HepG2 (cell line): ENCODE data around the gene HACD2. TPM values are rescaled to one million over a fixed set of nuclear protein-coding genes. Genes with fewer than 3 reads are reported as not detected.

Source experiments
- ARID2 ChIP-seq: sonication (generic); formaldehyde crosslinking; IDR thresholded peaks from 2 replicates; pipeline ENCODE4 v1.8.1; 2022; ENCODE audit warnings: mild to moderate bottlenecking, missing genetic modification reagents, borderline replicate concordance
- ETV5 ChIP-seq: IDR thresholded peaks from 2 replicates; pipeline ENCODE4 v1.6.1; 2018; ENCODE audit warnings: missing biosample characterization, missing genetic modification reagents, inconsistent platforms, borderline replicate concordance
- HDAC6 ChIP-seq: fragments of 200-600 bp; sonication (generic); IDR thresholded peaks from 2 replicates; pipeline ENCODE4 v1.7.0; 2017; ENCODE audit warnings: mild to moderate bottlenecking, antibody characterized with exemption, low read length, low read depth
- MAFK ChIP-seq, 2 experiments: IDR thresholded peaks in 1 of 2; conservative IDR thresholded peaks in 1 of 2; 2 replicates each; pipeline ENCODE4 v1.6.1; 2011; ENCODE audit warnings: improper control_type of control experiment in 2 of 2, low read length in 2 of 2
- NR1H2 ChIP-seq: sonication (generic); formaldehyde crosslinking; IDR thresholded peaks from 2 replicates; pipeline ENCODE4 v1.8.1; 2022; ENCODE audit warnings: low read depth, missing genetic modification reagents, borderline replicate concordance
- NR3C1 ChIP-seq: sonication (generic); formaldehyde crosslinking; IDR thresholded peaks from 2 replicates; pipeline ENCODE4 v1.4.0; 2020; ENCODE audit warnings: missing genetic modification reagents
- POGZ ChIP-seq: sonication (generic); formaldehyde crosslinking; IDR thresholded peaks from 2 replicates; pipeline ENCODE4 v1.4.0; 2020; ENCODE audit warnings: mild to moderate bottlenecking, missing genetic modification reagents
- SP1 ChIP-seq, 2 experiments: fragments of 450-650 bp in 1 of 2; sonication (generic) in 1 of 2; formaldehyde crosslinking in 1 of 2; IDR thresholded peaks; 2 replicates each; pipeline versions ENCODE4 v1.4.0 to v1.6.1; 2016 to 2020; ENCODE audit warnings: missing genetic modification reagents in 1 of 2
- SRSF9 ChIP-seq: fragments of 200-400 bp; formaldehyde crosslinking; IDR thresholded peaks from 2 replicates; pipeline ENCODE4 v1.6.1; 2018; ENCODE audit warnings: borderline replicate concordance, mild to moderate bottlenecking, low read depth, low read length; ENCODE audit not compliant: insufficient read depth, poor library complexity, severe bottlenecking
- TARDBP ChIP-seq: sonication (generic); formaldehyde crosslinking; IDR thresholded peaks from 2 replicates; pipeline ENCODE4 v1.8.0; 2022; ENCODE audit warnings: mild to moderate bottlenecking, missing genetic modification reagents
- ZC3H4 ChIP-seq: sonication (generic); formaldehyde crosslinking; IDR thresholded peaks from 2 replicates; pipeline ENCODE4 v1.4.0; 2020; ENCODE audit warnings: missing genetic modification reagents, borderline replicate concordance
- ZNF33B ChIP-seq: sonication (generic); formaldehyde crosslinking; IDR thresholded peaks from 2 replicates; pipeline ENCODE4 v1.5.1; 2020; ENCODE audit warnings: mild to moderate bottlenecking, missing genetic modification reagents
- ZNF552 ChIP-seq: sonication (generic); formaldehyde crosslinking; IDR thresholded peaks from 2 replicates; pipeline ENCODE4 v1.9.0; 2022; ENCODE audit warnings: missing genetic modification reagents, mild to moderate bottlenecking, borderline replicate concordance
- ZNF761 ChIP-seq: sonication (generic); formaldehyde crosslinking; conservative IDR thresholded peaks from 2 replicates; pipeline ENCODE4 v1.4.0; 2020; ENCODE audit warnings: mild to moderate bottlenecking, missing genetic modification reagents
- ZSCAN30 ChIP-seq: sonication (generic); formaldehyde crosslinking; IDR thresholded peaks from 2 replicates; pipeline ENCODE4 v1.5.0; 2020; ENCODE audit warnings: mild to moderate bottlenecking, missing genetic modification reagents
- polyA plus RNA-seq, 8 experiments: library from polyadenylated mRNA; depleted of rRNA in 3 of 8; stranded (reverse) in 7 of 8; unstranded in 1 of 8; fragments of >200 nt; fragmentation: Illumina TruSeq in 4 of 8; extraction: Trizol in 4 of 8; gene quantifications; 2 replicates each; pipeline versions ENCODE4 v1.2.1 to v1.2.3, GENCODE V29; 2011 to 2016; ENCODE audit warnings: low read depth in 4 of 8, missing spikeins in 1 of 8, mixed read lengths in 1 of 8; ENCODE audit not compliant: insufficient read depth in 1 of 8
- total RNA-seq, 5 experiments: library from RNA; depleted of rRNA; stranded (reverse); fragments of >200 nt; fragmentation: Illumina TruSeq; extraction: Trizol; gene quantifications; 2 replicates each; pipeline ENCODE4 v1.2.3, GENCODE V29; 2016; ENCODE audit warnings: low read depth in 1 of 5
- TF ChIP-seq, protein P1 (sequence below): sonication (generic); formaldehyde crosslinking; IDR thresholded peaks from 2 replicates; pipeline ENCODE4 v1.5.0; 2020; ENCODE audit warnings: mild to moderate bottlenecking, missing genetic modification reagents
- TF ChIP-seq, protein P2 (sequence below): sonication (generic); formaldehyde crosslinking; IDR thresholded peaks from 2 replicates; pipeline ENCODE4 v1.8.1; 2023; ENCODE audit warnings: mild to moderate bottlenecking, missing genetic modification reagents
- TF ChIP-seq, protein P3 (sequence below): sonication (generic); formaldehyde crosslinking; IDR thresholded peaks from 2 replicates; pipeline ENCODE4 v1.5.0; 2020; ENCODE audit warnings: mild to moderate bottlenecking, missing genetic modification reagents
- TF ChIP-seq, protein P4 (sequence below): sonication (generic); formaldehyde crosslinking; IDR thresholded peaks from 2 replicates; pipeline ENCODE4 v1.4.0; 2020; ENCODE audit warnings: missing genetic modification reagents
- TF ChIP-seq, protein P5 (sequence below), 2 experiments: fragments of 450-650 bp in 1 of 2; sonication (generic) in 1 of 2; formaldehyde crosslinking; IDR thresholded peaks; 2 replicates each; pipeline versions ENCODE4 v1.5.0 to v1.8.0; 2020 to 2022; ENCODE audit warnings: mild to moderate bottlenecking in 1 of 2, missing genetic modification reagents in 1 of 2

HACD2 gene
- total and polyA plus RNA-seq, 2 of the 13 experiments (the other 11 are each of a cell fraction or from before 2014, with no cell fraction given): 47.0 to 50.4 TPM

DNA sequence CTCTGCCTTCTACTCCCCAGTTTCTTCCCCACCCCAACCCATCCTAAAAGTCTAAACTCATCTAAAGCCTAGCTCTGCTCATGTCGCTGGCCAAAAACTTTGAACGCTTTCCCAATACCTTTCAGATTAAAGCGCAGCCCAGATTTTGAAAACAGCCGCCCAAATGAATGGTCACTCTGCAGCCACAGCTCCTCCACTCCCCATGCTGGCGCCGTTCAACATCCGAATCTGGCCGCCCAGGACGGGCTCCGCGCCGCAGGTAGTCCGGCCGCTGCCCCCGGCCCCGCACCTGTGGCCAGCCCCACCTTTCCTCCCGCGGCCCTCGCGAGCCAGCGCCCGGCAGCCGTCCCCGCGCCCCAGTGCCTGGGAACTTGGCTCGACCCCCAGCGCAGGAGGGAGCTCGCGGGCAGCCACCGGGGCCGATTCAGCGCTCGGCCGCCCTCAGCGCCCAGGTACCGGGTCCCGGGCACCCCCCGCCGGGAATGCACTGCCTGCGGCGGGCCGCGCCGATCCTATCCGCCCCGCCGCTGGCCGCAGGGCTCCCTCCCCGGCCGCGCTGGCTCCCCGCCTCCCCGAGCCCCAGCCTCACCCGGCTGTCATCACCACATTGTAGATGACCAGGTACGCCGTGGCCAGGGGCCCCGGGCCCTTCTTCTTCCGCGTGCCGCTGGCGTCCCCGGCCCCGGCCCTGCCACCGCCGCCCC lies 417 bp downstream of the HACD2 start (continued):
- TF ChIP-seq, protein P1, sequence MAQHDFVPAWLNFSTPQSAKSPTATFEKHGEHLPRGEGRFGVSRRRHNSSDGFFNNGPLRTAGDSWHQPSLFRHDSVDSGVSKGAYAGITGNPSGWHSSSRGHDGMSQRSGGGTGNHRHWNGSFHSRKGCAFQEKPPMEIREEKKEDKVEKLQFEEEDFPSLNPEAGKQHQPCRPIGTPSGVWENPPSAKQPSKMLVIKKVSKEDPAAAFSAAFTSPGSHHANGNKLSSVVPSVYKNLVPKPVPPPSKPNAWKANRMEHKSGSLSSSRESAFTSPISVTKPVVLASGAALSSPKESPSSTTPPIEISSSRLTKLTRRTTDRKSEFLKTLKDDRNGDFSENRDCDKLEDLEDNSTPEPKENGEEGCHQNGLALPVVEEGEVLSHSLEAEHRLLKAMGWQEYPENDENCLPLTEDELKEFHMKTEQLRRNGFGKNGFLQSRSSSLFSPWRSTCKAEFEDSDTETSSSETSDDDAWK (CRISPR knock-in tag): no peak
- TF ChIP-seq TARDBP (CRISPR knock-in tag) (no peak), SP1 (IDR thresholded peaks at IDR 0.05) (no peak), SP1 (CRISPR knock-in tag; IDR thresholded peaks at IDR 0.05) (no peak), ZNF552 (CRISPR knock-in tag) (no peak), ZC3H4 (CRISPR knock-in tag) (no peak), ZNF761 (CRISPR knock-in tag) (no peak), NR3C1 (CRISPR knock-in tag) (no peak), ZSCAN30 (CRISPR knock-in tag) (no peak), SRSF9 (no peak), ARID2 (CRISPR knock-in tag) (0 out of 2 replicates have a peak, but pooled peaks have one; percentile 81), POGZ (CRISPR knock-in tag) (no peak), ETV5 (CRISPR knock-in tag) (no peak), ZNF33B (CRISPR knock-in tag) (0 out of 2 replicates have a peak, but pooled peaks have one; percentile 13), MAFK (conservative IDR thresholded peaks at IDR 0.05 in 1 of 2, IDR thresholded peaks at IDR 0.05 in 1 of 2; ENCODE audit: low read length in 2 of 2) (no peak), NR1H2 (CRISPR knock-in tag) (no peak), HDAC6 (no peak)
- TF ChIP-seq, protein P2, sequence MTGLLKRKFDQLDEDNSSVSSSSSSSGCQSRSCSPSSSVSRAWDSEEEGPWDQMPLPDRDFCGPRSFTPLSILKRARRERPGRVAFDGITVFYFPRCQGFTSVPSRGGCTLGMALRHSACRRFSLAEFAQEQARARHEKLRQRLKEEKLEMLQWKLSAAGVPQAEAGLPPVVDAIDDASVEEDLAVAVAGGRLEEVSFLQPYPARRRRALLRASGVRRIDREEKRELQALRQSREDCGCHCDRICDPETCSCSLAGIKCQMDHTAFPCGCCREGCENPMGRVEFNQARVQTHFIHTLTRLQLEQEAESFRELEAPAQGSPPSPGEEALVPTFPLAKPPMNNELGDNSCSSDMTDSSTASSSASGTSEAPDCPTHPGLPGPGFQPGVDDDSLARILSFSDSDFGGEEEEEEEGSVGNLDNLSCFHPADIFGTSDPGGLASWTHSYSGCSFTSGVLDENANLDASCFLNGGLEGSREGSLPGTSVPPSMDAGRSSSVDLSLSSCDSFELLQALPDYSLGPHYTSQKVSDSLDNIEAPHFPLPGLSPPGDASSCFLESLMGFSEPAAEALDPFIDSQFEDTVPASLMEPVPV (CRISPR knock-in tag): no peak
- TF ChIP-seq, protein P3, sequence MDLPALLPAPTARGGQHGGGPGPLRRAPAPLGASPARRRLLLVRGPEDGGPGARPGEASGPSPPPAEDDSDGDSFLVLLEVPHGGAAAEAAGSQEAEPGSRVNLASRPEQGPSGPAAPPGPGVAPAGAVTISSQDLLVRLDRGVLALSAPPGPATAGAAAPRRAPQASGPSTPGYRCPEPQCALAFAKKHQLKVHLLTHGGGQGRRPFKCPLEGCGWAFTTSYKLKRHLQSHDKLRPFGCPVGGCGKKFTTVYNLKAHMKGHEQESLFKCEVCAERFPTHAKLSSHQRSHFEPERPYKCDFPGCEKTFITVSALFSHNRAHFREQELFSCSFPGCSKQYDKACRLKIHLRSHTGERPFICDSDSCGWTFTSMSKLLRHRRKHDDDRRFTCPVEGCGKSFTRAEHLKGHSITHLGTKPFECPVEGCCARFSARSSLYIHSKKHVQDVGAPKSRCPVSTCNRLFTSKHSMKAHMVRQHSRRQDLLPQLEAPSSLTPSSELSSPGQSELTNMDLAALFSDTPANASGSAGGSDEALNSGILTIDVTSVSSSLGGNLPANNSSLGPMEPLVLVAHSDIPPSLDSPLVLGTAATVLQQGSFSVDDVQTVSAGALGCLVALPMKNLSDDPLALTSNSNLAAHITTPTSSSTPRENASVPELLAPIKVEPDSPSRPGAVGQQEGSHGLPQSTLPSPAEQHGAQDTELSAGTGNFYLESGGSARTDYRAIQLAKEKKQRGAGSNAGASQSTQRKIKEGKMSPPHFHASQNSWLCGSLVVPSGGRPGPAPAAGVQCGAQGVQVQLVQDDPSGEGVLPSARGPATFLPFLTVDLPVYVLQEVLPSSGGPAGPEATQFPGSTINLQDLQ (CRISPR knock-in tag): no peak
- TF ChIP-seq, protein P4, sequence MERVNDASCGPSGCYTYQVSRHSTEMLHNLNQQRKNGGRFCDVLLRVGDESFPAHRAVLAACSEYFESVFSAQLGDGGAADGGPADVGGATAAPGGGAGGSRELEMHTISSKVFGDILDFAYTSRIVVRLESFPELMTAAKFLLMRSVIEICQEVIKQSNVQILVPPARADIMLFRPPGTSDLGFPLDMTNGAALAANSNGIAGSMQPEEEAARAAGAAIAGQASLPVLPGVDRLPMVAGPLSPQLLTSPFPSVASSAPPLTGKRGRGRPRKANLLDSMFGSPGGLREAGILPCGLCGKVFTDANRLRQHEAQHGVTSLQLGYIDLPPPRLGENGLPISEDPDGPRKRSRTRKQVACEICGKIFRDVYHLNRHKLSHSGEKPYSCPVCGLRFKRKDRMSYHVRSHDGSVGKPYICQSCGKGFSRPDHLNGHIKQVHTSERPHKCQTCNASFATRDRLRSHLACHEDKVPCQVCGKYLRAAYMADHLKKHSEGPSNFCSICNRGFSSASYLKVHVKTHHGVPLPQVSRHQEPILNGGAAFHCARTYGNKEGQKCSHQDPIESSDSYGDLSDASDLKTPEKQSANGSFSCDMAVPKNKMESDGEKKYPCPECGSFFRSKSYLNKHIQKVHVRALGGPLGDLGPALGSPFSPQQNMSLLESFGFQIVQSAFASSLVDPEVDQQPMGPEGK (CRISPR knock-in tag): no peak
- TF ChIP-seq, protein P5, sequence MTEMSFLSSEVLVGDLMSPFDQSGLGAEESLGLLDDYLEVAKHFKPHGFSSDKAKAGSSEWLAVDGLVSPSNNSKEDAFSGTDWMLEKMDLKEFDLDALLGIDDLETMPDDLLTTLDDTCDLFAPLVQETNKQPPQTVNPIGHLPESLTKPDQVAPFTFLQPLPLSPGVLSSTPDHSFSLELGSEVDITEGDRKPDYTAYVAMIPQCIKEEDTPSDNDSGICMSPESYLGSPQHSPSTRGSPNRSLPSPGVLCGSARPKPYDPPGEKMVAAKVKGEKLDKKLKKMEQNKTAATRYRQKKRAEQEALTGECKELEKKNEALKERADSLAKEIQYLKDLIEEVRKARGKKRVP (CRISPR knock-in tag; IDR thresholded peaks at IDR 0.05): no peak
